GM18505 (cell line): Measurements from ENCODE around the gene TTK.
"Not testable (repeated sequence)": the region's sequence is repeated elsewhere in the genome, so short reads cannot be mapped to it uniquely, and the experiment has no call there.

Source experiments
- ATAC-seq: cut with Tn5 transposase; IDR thresholded peaks from one replicate; pipeline ENCODE4 v1.9.1; 2021; ENCODE audit not compliant: unreplicated experiment
- POLR2A ChIP-seq: IDR thresholded peaks from 4 replicates; pipeline ENCODE4 v1.6.1; 2011; ENCODE audit warnings: borderline replicate concordance; ENCODE audit not compliant: insufficient read depth, insufficient read length; ENCODE audit errors: extremely low read depth

Gene TTK

GRCh38 chr6:80005406-80005805, 957 bp downstream of the TTK start:
- no peak for TF ChIP-seq POLR2A
- ATAC-seq: no peak

- ATAC-seq: no peak
- no peak for TF ChIP-seq POLR2A
Measured at GRCh38 chr6:80006541-80006940, 2.1 kb downstream of the TTK start.

- ATAC-seq: no peak
- TF ChIP-seq POLR2A: no peak
Measured at GRCh38 chr6:80009531-80009930, 5.1 kb downstream of the TTK start.

- TF ChIP-seq POLR2A: no peak
- ATAC-seq: no peak
Measured at GRCh38 chr6:80010288-80010687, 5.8 kb downstream of the TTK start.

- ATAC-seq: no peak
- no peak for TF ChIP-seq POLR2A
Measured at GRCh38 chr6:80015839-80016435, 11.5 kb downstream of the TTK start.

GRCh38 chr6:80020381-80021120, 16.1 kb downstream of the TTK start:
- no peak for ATAC-seq
- no peak for TF ChIP-seq POLR2A

GRCh38 chr6:80021131-80021530, 16.7 kb downstream of the TTK start:
- ATAC-seq: no peak

GRCh38 chr6:80021591-80021990, 17.1 kb downstream of the TTK start:
- ATAC-seq: no peak
- no peak for TF ChIP-seq POLR2A

More at GRCh38 chr6:80021131-80021530, 16.7 kb downstream of the TTK start:
- TF ChIP-seq POLR2A: no peak

GRCh38 chr6:80022803-80023202, 18.4 kb downstream of the TTK start:
- ATAC-seq: no peak
- no peak for TF ChIP-seq POLR2A

GRCh38 chr6:80028589-80028988, 24.1 kb downstream of the TTK start:
- no peak for TF ChIP-seq POLR2A
- no peak for ATAC-seq

GRCh38 chr6:80029470-80029869, 25.0 kb downstream of the TTK start:
- peak; percentile 75 for ATAC-seq
- TF ChIP-seq POLR2A: no peak

GRCh38 chr6:80048220-80048619, 43.8 kb downstream of the TTK start:
- not testable (repeated sequence) for ATAC-seq

- no peak for ATAC-seq
- no peak for TF ChIP-seq POLR2A
Measured at GRCh38 chr6:80060774-80061173, 56.3 kb downstream of the TTK start.

- not testable (repeated sequence) for ATAC-seq
Measured at GRCh38 chr6:80068146-80068545, 63.7 kb downstream of the TTK start.

- ATAC-seq: not testable (repeated sequence)
Measured at GRCh38 chr6:80070431-80070830, 66.0 kb downstream of the TTK start.

- no peak for ATAC-seq
- no peak for TF ChIP-seq POLR2A
Measured at GRCh38 chr6:80077067-80077466, 72.6 kb downstream of the TTK start.
